HFFc6 (cell line): ENCODE results near the gene FIBCD1. TPM values are rescaled to one million over a fixed set of nuclear protein-coding genes. Genes with fewer than 3 reads are reported as not detected.

Experiments used
- DNase-seq: peaks from one replicate; pipeline ENCODE4 v3.0.0-alpha.2; 2018
- H3K27ac Mint-ChIP-seq: 2 replicates; pipeline ENCODE4 v1.8.0; 2020; ENCODE audit warnings: mild to moderate bottlenecking, mixed read lengths
- H3K27me3 Mint-ChIP-seq: 2 replicates; pipeline ENCODE4 v1.8.0; 2021; ENCODE audit warnings: mild to moderate bottlenecking, moderate library complexity, mixed read lengths; ENCODE audit not compliant: insufficient read depth
- H3K36me3 Mint-ChIP-seq: 2 replicates; pipeline ENCODE4 v1.8.0; 2021; ENCODE audit warnings: low read depth, mixed read lengths
- H3K4me1 Mint-ChIP-seq: 2 replicates; pipeline ENCODE4 v1.8.0; 2020; ENCODE audit warnings: low read depth, mixed read lengths
- H3K4me3 Mint-ChIP-seq: 2 replicates; pipeline ENCODE4 v1.8.0; 2020; ENCODE audit warnings: mild to moderate bottlenecking, moderate library complexity, mixed read lengths
- H3K9me3 Mint-ChIP-seq: 2 replicates; pipeline ENCODE4 v1.8.0; 2020; ENCODE audit warnings: mild to moderate bottlenecking, mixed read lengths
- CTCF ChIP-seq: fragments of 200-600 bp; sonication (generic); IDR thresholded peaks from 2 replicates; pipeline ENCODE4 v1.5.0; 2021; ENCODE audit warnings: antibody characterized with exemption, mild to moderate bottlenecking
- total RNA-seq, 6 experiments: library from RNA; stranded (reverse); fragmentation: NEBNext Ultra II Directional; extraction: Animal tissue kit (Norgen Biotek cat#: 25700); gene quantifications; 2 replicates in 1 of 6; 3 replicates in 5 of 6; pipeline ENCODE4 v1.2.3, GENCODE V29; 2021

FIBCD1 gene
- total RNA-seq, 6 experiments from 2014 or later, result 1.5 to 9.0 (median 8.0) TPM

- Mint-ChIP-seq H3K27me3 (peaks cover 23% of the 10 kb centered on the region), H3K4me3 (no peak overlapping the region), H3K4me1 (peaks cover 22% of the 10 kb centered on the region), H3K27ac (no peak overlapping the region), H3K9me3 (0 out of 2 replicates have a peak, but pooled peaks cover 4% of the 10 kb centered on the region), H3K36me3 (0 out of 2 replicates have a peak, but pooled peaks cover 5% of the 10 kb centered on the region)
- DNase-seq, result no peak
- TF ChIP-seq CTCF, result no peak
Observed at GRCh38 chr9:130965680-130966079, 26.6 kb upstream of the FIBCD1 start.

GRCh38 chr9:130963916-130964315 is 24.9 kb upstream of the FIBCD1 start:
- peaks cover 6% of the 10 kb centered on the region for H3K9me3 Mint-ChIP-seq

GRCh38 chr9:130963337-130963908 is 24.4 kb upstream of the FIBCD1 start:
- peaks cover 11% of the 10 kb centered on the region for H3K36me3 Mint-ChIP-seq
- peaks cover 29% of the 10 kb centered on the region for H3K27me3 Mint-ChIP-seq
- no peak for DNase-seq
- no peak for TF ChIP-seq CTCF
- no peak overlapping the region for H3K4me3 Mint-ChIP-seq
- no peak overlapping the region for H3K27ac Mint-ChIP-seq
- peaks cover 22% of the 10 kb centered on the region for H3K4me1 Mint-ChIP-seq
- peaks cover 10% of the 10 kb centered on the region for H3K9me3 Mint-ChIP-seq

More at GRCh38 chr9:130963916-130964315, 24.9 kb upstream of the FIBCD1 start:
- H3K36me3 Mint-ChIP-seq, result peaks cover 7% of the 10 kb centered on the region
- no peak for TF ChIP-seq CTCF
- H3K27ac Mint-ChIP-seq, result no peak overlapping the region
- no peak overlapping the region for H3K4me3 Mint-ChIP-seq
- H3K27me3 Mint-ChIP-seq, result peaks cover 30% of the 10 kb centered on the region
- peaks cover 22% of the 10 kb centered on the region for H3K4me1 Mint-ChIP-seq
- DNase-seq, result no peak

- peak; percentile 93 for DNase-seq
- H3K4me3 Mint-ChIP-seq, result peak overlapping the region; percentile 51
- peaks cover 16% of the 10 kb centered on the region for H3K9me3 Mint-ChIP-seq
- peak overlapping the region; percentile 60; the same call in 1 of the 2 replicates for H3K27ac Mint-ChIP-seq
- no peak for TF ChIP-seq CTCF
- peaks cover 22% of the 10 kb centered on the region for H3K4me1 Mint-ChIP-seq
- H3K27me3 Mint-ChIP-seq, result peaks cover 29% of the 10 kb centered on the region
- H3K36me3 Mint-ChIP-seq, result peaks cover 11% of the 10 kb centered on the region
Observed at GRCh38 chr9:130962418-130963316, 23.6 kb upstream of the FIBCD1 start.

GRCh38 chr9:130961511-130962300 is 22.7 kb upstream of the FIBCD1 start:
- Mint-ChIP-seq H3K4me1 (peaks cover 22% of the 10 kb centered on the region), H3K27ac (no peak overlapping the region; the same call in 1 of the 2 replicates), H3K4me3 (no peak overlapping the region), H3K36me3 (peaks cover 11% of the 10 kb centered on the region), H3K27me3 (peaks cover 27% of the 10 kb centered on the region), H3K9me3 (peaks cover 16% of the 10 kb centered on the region)
- no peak for TF ChIP-seq CTCF
- DNase-seq, result no peak
